ENCODE measurements around the gene CALD1. TPM values are rescaled to one million over a fixed set of nuclear protein-coding genes. Genes with fewer than 3 reads are reported as not detected.

Gene CALD1
- polyA plus RNA-seq, 6 donors from 2014 or later = 0.12 to 1.3 (median 0.64) TPM; not detected in 1

- no peaks in the 10 kb centered on the region for H3K9me3 Mint-ChIP-seq
- no peak overlapping the region for H3K4me3 Mint-ChIP-seq
- ATAC-seq (ENCODE audit: low read depth in 2 of 2) = no peak
- DNase-seq = no peak
- H3K4me1 Mint-ChIP-seq = peaks cover 0 to 10% (median 4%) of the 10 kb centered on the region in 3 donors
- peaks cover 8 to 21% (median 14%) of the 10 kb centered on the region in 3 donors for H3K27me3 Mint-ChIP-seq
- no peak overlapping the region for H3K27ac Mint-ChIP-seq
- no peaks in the 10 kb centered on the region for H3K36me3 Mint-ChIP-seq
Measured at GRCh38 chr7:134784251-134785049, 5.0 kb downstream of the CALD1 start.

GRCh38 chr7:134785842-134786241, 6.4 kb downstream of the CALD1 start:
- no peak overlapping the region for H3K27ac Mint-ChIP-seq
- no peak for ATAC-seq (ENCODE audit: low read depth in 2 of 2)
- H3K27me3 Mint-ChIP-seq = peaks cover under 1 to 10% (median 8%) of the 10 kb centered on the region in 3 donors
- H3K4me3 Mint-ChIP-seq = no peak overlapping the region
- H3K9me3 Mint-ChIP-seq = no peaks in the 10 kb centered on the region
- no peak for DNase-seq
- H3K36me3 Mint-ChIP-seq = no peaks in the 10 kb centered on the region
- peaks cover 0 to 10% (median 4%) of the 10 kb centered on the region in 3 donors for H3K4me1 Mint-ChIP-seq

- no peak overlapping the region for H3K27ac Mint-ChIP-seq
- peaks cover 0 to 4% (median 0%) of the 10 kb centered on the region in 7 donors for H3K9me3 Mint-ChIP-seq
- DNase-seq (no peak), ATAC-seq (ENCODE audit: low read depth in 2 of 2) (no peak)
- no peak overlapping the region for H3K4me3 Mint-ChIP-seq
- H3K36me3 Mint-ChIP-seq = no peaks in the 10 kb centered on the region
- H3K27me3 Mint-ChIP-seq = peaks cover 0 to 10% (median 8%) of the 10 kb centered on the region in 3 donors
- H3K4me1 Mint-ChIP-seq = peaks cover 0 to 8% (median 2%) of the 10 kb centered on the region in 3 donors
Measured at GRCh38 chr7:134787064-134787463, 7.6 kb downstream of the CALD1 start.

GRCh38 chr7:134787720-134788119, 8.3 kb downstream of the CALD1 start:
- DNase-seq (no peak), ATAC-seq (ENCODE audit: low read depth in 2 of 2) (no peak)
- H3K27me3 Mint-ChIP-seq = peaks cover 0 to 10% (median 8%) of the 10 kb centered on the region in 3 donors
- peaks cover 0 to 1% (median 0%) of the 10 kb centered on the region in 3 donors for H3K4me1 Mint-ChIP-seq
- no peak overlapping the region for H3K27ac Mint-ChIP-seq
- H3K9me3 Mint-ChIP-seq = peaks cover 0 to 4% (median 0%) of the 10 kb centered on the region in 7 donors
- no peak overlapping the region for H3K4me3 Mint-ChIP-seq
- H3K36me3 Mint-ChIP-seq = no peaks in the 10 kb centered on the region

- DNase-seq (no peak), ATAC-seq (ENCODE audit: low read depth in 2 of 2) (no peak)
- peaks cover 0 to 10% (median 10%) of the 10 kb centered on the region in 3 donors for H3K27me3 Mint-ChIP-seq
- peaks cover 0 to 4% (median 0%) of the 10 kb centered on the region in 7 donors for H3K9me3 Mint-ChIP-seq
- no peaks in the 10 kb centered on the region for H3K36me3 Mint-ChIP-seq
- H3K4me1 Mint-ChIP-seq = no peaks in the 10 kb centered on the region
- no peak overlapping the region for H3K27ac Mint-ChIP-seq
- H3K4me3 Mint-ChIP-seq = no peak overlapping the region
Measured at GRCh38 chr7:134788191-134788590, 8.8 kb downstream of the CALD1 start.

- peaks cover 4 to 9% of the 10 kb centered on the region in 2 donors for H3K36me3 Mint-ChIP-seq
- ATAC-seq (ENCODE audit: low read depth in 2 of 2) = no peak
- H3K27me3 Mint-ChIP-seq = peaks cover 8 to 16% (median 11%) of the 10 kb centered on the region in 3 donors
- H3K4me3 Mint-ChIP-seq = no peak overlapping the region
- no peaks in the 10 kb centered on the region for H3K4me1 Mint-ChIP-seq
- DNase-seq = no peak
- H3K27ac Mint-ChIP-seq = peak overlapping the region in 1 of 6 donors; percentile 38
- H3K9me3 Mint-ChIP-seq = peaks cover 0 to 6% (median 4%) of the 10 kb centered on the region in 7 donors
Measured at GRCh38 chr7:134789967-134790685, 10.7 kb downstream of the CALD1 start.

- ATAC-seq (ENCODE audit: low read depth in 2 of 2) (no peak), DNase-seq (no peak)
- Mint-ChIP-seq H3K4me1 (no peaks in the 10 kb centered on the region), H3K4me3 (no peak overlapping the region), H3K36me3 (peaks cover 4 to 9% of the 10 kb centered on the region in 2 donors), H3K27ac (no peak overlapping the region), H3K27me3 (peaks cover 8 to 20% (median 15%) of the 10 kb centered on the region in 3 donors), H3K9me3 (peaks cover 2 to 12% (median 8%) of the 10 kb centered on the region in 7 donors)
Measured at GRCh38 chr7:134792968-134793367, 13.5 kb downstream of the CALD1 start.

- ATAC-seq (ENCODE audit: low read depth in 2 of 2) (no peak), DNase-seq (no peak)
- Mint-ChIP-seq H3K4me1 (peaks cover 0 to 4% (median 0%) of the 10 kb centered on the region in 3 donors), H3K27me3 (peaks cover 8 to 14% (median 8%) of the 10 kb centered on the region in 3 donors), H3K4me3 (no peak overlapping the region), H3K9me3 (peaks cover 2 to 21% (median 8%) of the 10 kb centered on the region in 7 donors), H3K36me3 (peaks cover 4 to 9% of the 10 kb centered on the region in 2 donors), H3K27ac (peak overlapping the region in 1 of 6 donors; percentile 14)
Measured at GRCh38 chr7:134795231-134795630, 15.8 kb downstream of the CALD1 start.

GRCh38 chr7:134798155-134798554, 18.7 kb downstream of the CALD1 start:
- no peak overlapping the region for H3K4me3 Mint-ChIP-seq
- peak overlapping the region in 1 of 6 donors; percentile 10 for H3K27ac Mint-ChIP-seq
- peaks cover 0 to 4% (median 0%) of the 10 kb centered on the region in 3 donors for H3K4me1 Mint-ChIP-seq
- ATAC-seq (ENCODE audit: low read depth in 2 of 2) = no peak
- DNase-seq = no peak
- H3K27me3 Mint-ChIP-seq = peaks cover 6 to 14% (median 8%) of the 10 kb centered on the region in 3 donors
- H3K36me3 Mint-ChIP-seq = peaks cover 4 to 9% of the 10 kb centered on the region in 2 donors
- peaks cover 2 to 21% (median 8%) of the 10 kb centered on the region in 7 donors for H3K9me3 Mint-ChIP-seq

- H3K27ac Mint-ChIP-seq = no peak overlapping the region
- ATAC-seq (ENCODE audit: low read depth in 2 of 2) (no peak), DNase-seq (no peak)
- peaks cover 0 to 4% (median 0%) of the 10 kb centered on the region in 3 donors for H3K4me1 Mint-ChIP-seq
- H3K4me3 Mint-ChIP-seq = no peak overlapping the region
- peaks cover 2 to 21% (median 7%) of the 10 kb centered on the region in 7 donors for H3K9me3 Mint-ChIP-seq
- peaks cover 0 to 8% (median 4%) of the 10 kb centered on the region in 3 donors for H3K27me3 Mint-ChIP-seq
- H3K36me3 Mint-ChIP-seq = no peaks in the 10 kb centered on the region
Measured at GRCh38 chr7:134799377-134799776, 19.9 kb downstream of the CALD1 start.

GRCh38 chr7:134802762-134803161, 23.3 kb downstream of the CALD1 start:
- no peak overlapping the region for H3K4me3 Mint-ChIP-seq
- peaks cover 0 to 4% (median 0%) of the 10 kb centered on the region in 3 donors for H3K4me1 Mint-ChIP-seq
- no peaks in the 10 kb centered on the region for H3K36me3 Mint-ChIP-seq
- ATAC-seq (ENCODE audit: low read depth in 2 of 2) = no peak
- H3K9me3 Mint-ChIP-seq = peaks cover 0 to 10% (median 4%) of the 10 kb centered on the region in 7 donors
- no peak for DNase-seq
- no peaks in the 10 kb centered on the region for H3K27me3 Mint-ChIP-seq
- peak overlapping the region in 1 of 6 donors; percentile 33 for H3K27ac Mint-ChIP-seq

GRCh38 chr7:134804351-134804750, 24.9 kb downstream of the CALD1 start:
- Mint-ChIP-seq H3K27me3 (no peaks in the 10 kb centered on the region), H3K4me1 (no peaks in the 10 kb centered on the region), H3K36me3 (no peaks in the 10 kb centered on the region), H3K9me3 (peaks cover 0 to 7% (median 4%) of the 10 kb centered on the region in 7 donors), H3K27ac (no peak overlapping the region), H3K4me3 (no peak overlapping the region)
- no peak for DNase-seq
- ATAC-seq (ENCODE audit: low read depth in 2 of 2) = no peak

- Mint-ChIP-seq H3K4me3 (no peak overlapping the region), H3K27ac (no peak overlapping the region), H3K9me3 (peaks cover 0 to 4% (median under 1%) of the 10 kb centered on the region in 7 donors), H3K36me3 (no peaks in the 10 kb centered on the region), H3K4me1 (no peaks in the 10 kb centered on the region), H3K27me3 (no peaks in the 10 kb centered on the region)
- ATAC-seq (ENCODE audit: low read depth in 2 of 2) = no peak
- DNase-seq = no peak
Measured at GRCh38 chr7:134804854-134805253, 25.4 kb downstream of the CALD1 start.

Data from naive B cell (primary cell).